Germinal center (tissue), 1 donor: ENCODE data around the gene MSI2.

Source experiments
- DNase-seq: peaks from one replicate; pipeline ENCODE4 v3.0.0; 2012; ENCODE audit warnings: mixed read lengths, low spot score

Gene MSI2

GRCh38 chr17:57343717-57344116, 87.4 kb downstream of the MSI2 start:
- DNase-seq: no peak

- DNase-seq: no peak
Observed at GRCh38 chr17:57344261-57344660, 87.9 kb downstream of the MSI2 start.

- no peak for DNase-seq
Observed at GRCh38 chr17:57349541-57350247, 93.4 kb downstream of the MSI2 start.

- DNase-seq: no peak
Observed at GRCh38 chr17:57350266-57350665, 93.9 kb downstream of the MSI2 start.

GRCh38 chr17:57352665-57353175, 96.4 kb downstream of the MSI2 start:
- DNase-seq: no peak

GRCh38 chr17:57354673-57355072, 98.3 kb downstream of the MSI2 start:
- DNase-seq: no peak

- peak; percentile 28 for DNase-seq
Observed at GRCh38 chr17:57355090-57355859, 99.0 kb downstream of the MSI2 start.

- peak; percentile 47 for DNase-seq
Observed at GRCh38 chr17:57356153-57356718, 99.9 kb downstream of the MSI2 start.

GRCh38 chr17:57356719-57357391, 100.5 kb downstream of the MSI2 start:
- DNase-seq: peak; percentile 63

- DNase-seq: peak; percentile 61
Observed at GRCh38 chr17:57357392-57357784, 101.1 kb downstream of the MSI2 start.

- DNase-seq: peak; percentile 64
Observed at GRCh38 chr17:57357830-57358430, 101.6 kb downstream of the MSI2 start.

GRCh38 chr17:57360266-57360665, 103.9 kb downstream of the MSI2 start:
- no peak for DNase-seq

- DNase-seq: no peak
Observed at GRCh38 chr17:57362797-57363556, 106.7 kb downstream of the MSI2 start.

GRCh38 chr17:57363580-57363979, 107.3 kb downstream of the MSI2 start:
- no peak for DNase-seq

- DNase-seq: no peak
Observed at GRCh38 chr17:57363998-57364643, 107.8 kb downstream of the MSI2 start.

- DNase-seq: no peak
Observed at GRCh38 chr17:57365420-57365819, 109.1 kb downstream of the MSI2 start.

GRCh38 chr17:57366177-57366557, 109.8 kb downstream of the MSI2 start:
- DNase-seq: no peak

- peak; percentile 59 for DNase-seq
Observed at GRCh38 chr17:57366558-57367351, 110.4 kb downstream of the MSI2 start.

GRCh38 chr17:57368637-57369336, 112.5 kb downstream of the MSI2 start:
- no peak for DNase-seq
